Gastrocnemius medialis (tissue), 4 donors: ENCODE results near the gene STPG4. TPM values are rescaled to one million over a fixed set of nuclear protein-coding genes. Genes with fewer than 3 reads are reported as not detected.
A peak's percentile ranks its signal among the peaks of the same experiment; 100 is the strongest.

ENCODE experiments used
- ATAC-seq, 2 donors: fragments of 150-250 bp; one replicate each; pipeline ENCODE4 v1.9.1; 2016
- DNase-seq, 2 donors: peaks; one replicate each; pipeline ENCODE4 v3.0.0-alpha.2; 2019
- H3K27ac ChIP-seq, 4 donors: fragments of 200-600 bp; sonication (generic); 1 replicate in 1 of 4; 2 replicates in 3 of 4; pipeline ENCODE4 v1.5.1; 2016 to 2018; ENCODE audit warnings: mild to moderate bottlenecking in 2 of 4, moderate library complexity in 1 of 4
- H3K27me3 ChIP-seq, 3 donors: fragments of 200-600 bp; sonication (generic) in 2 of 3; 1 replicate in 1 of 3; 2 replicates in 2 of 3; pipeline versions ENCODE4 v1.5.1 to v1.6.0; 2016 to 2019; ENCODE audit warnings: mild to moderate bottlenecking in 1 of 3, moderate library complexity in 1 of 3
- H3K36me3 ChIP-seq, 2 donors: fragments of 200-600 bp; sonication (generic) in 1 of 2; one replicate each; pipeline ENCODE4 v1.5.1; 2017 to 2018
- H3K4me1 ChIP-seq, 2 donors: fragments of 200-600 bp; sonication (generic) in 1 of 2; one replicate each; pipeline ENCODE4 v1.5.1; 2016 to 2017; ENCODE audit warnings: mild to moderate bottlenecking in 2 of 2
- H3K4me3 ChIP-seq, 4 donors: fragments of 200-600 bp; sonication (generic) in 3 of 4; 1 replicate in 1 of 4; 2 replicates in 3 of 4; pipeline ENCODE4 v1.5.1; 2016 to 2019; ENCODE audit warnings: mild to moderate bottlenecking in 2 of 4
- H3K9me3 ChIP-seq, 3 donors: fragments of 200-600 bp; sonication (generic) in 2 of 3; 1 replicate in 1 of 3; 2 replicates in 2 of 3; pipeline ENCODE4 v1.5.1; 2016 to 2019
- CTCF ChIP-seq, 5 experiments: fragments of 450-650 bp in 3 of 5; fragments of 200-600 bp in 2 of 5; sonication (generic) in 2 of 5; IDR thresholded peaks in 4 of 5; conservative IDR thresholded peaks in 1 of 5; 1 replicate in 4 of 5; 2 replicates in 1 of 5; pipeline ENCODE4 v1.5.1; 2016 to 2019; ENCODE audit warnings: antibody characterized with exemption in 5 of 5, mild to moderate bottlenecking in 3 of 5, moderate library complexity in 3 of 5
- POLR2A ChIP-seq, 2 donors: fragments of 450-650 bp; IDR thresholded peaks; one replicate each; pipeline ENCODE4 v1.6.1; 2017; ENCODE audit warnings: antibody characterized with exemption in 2 of 2, mild to moderate bottlenecking in 2 of 2, moderate library complexity in 2 of 2
- in situ Hi-C, 4 donors: fragments of 200-750 bp; cut with MboI; loops; one replicate each; pipeline versions ENCODE4 v1.15.0 to v1.8.0; 2017; ENCODE audit warnings: low sequenced_read_pairs in 4 of 4
- intact Hi-C: fragments of 100-400 bp; cut with DNase I; formaldehyde crosslinking; loops from one replicate; pipeline ENCODE4 v1.15.1; 2023; ENCODE audit warnings: low total_unique reads
- total RNA-seq, 4 donors: library from RNA; depleted of rRNA; stranded (reverse); fragments of >200 nt; gene quantifications; one replicate each; pipeline versions ENCODE4 v1.1.0 to v1.2.3, GENCODE V29; 2016

STPG4 gene
- total RNA-seq, 4 donors from 2014 or later: 0.33 TPM; not detected in 3

- no peaks in the 10 kb centered on the region for H3K36me3 ChIP-seq
- peak overlapping the region in 1 of 4 donors; percentile 74 for H3K27ac ChIP-seq
- no peaks in the 10 kb centered on the region for H3K27me3 ChIP-seq
- ATAC-seq (no peak), DNase-seq (no peak)
- no peak overlapping the region for H3K4me3 ChIP-seq
- no peak for TF ChIP-seq CTCF (IDR thresholded peaks at IDR 0.05 in 4 of 5, conservative IDR thresholded peaks at IDR 0.05 in 1 of 5)
- no peak for TF ChIP-seq POLR2A (IDR thresholded peaks at IDR 0.05)
- peaks cover 69 to 71% of the 10 kb centered on the region in 2 donors for H3K4me1 ChIP-seq
- intact Hi-C loops (no loop called here), in situ Hi-C loops (no loop called here)
- H3K9me3 ChIP-seq: no peaks in the 10 kb centered on the region
Measured at GRCh38 chr2:47060652-47061170, 94.4 kb downstream of the STPG4 start.

GRCh38 chr2:47058003-47058931 is 96.8 kb downstream of the STPG4 start:
- peak; percentile 48 to 64 for ATAC-seq
- Histone ChIP-seq H3K9me3 (no peaks in the 10 kb centered on the region), H3K27ac (peak overlapping the region; percentile 84 to 93 (median 89)), H3K27me3 (no peaks in the 10 kb centered on the region), H3K4me3 (no peak overlapping the region), H3K36me3 (no peaks in the 10 kb centered on the region), H3K4me1 (peaks cover 77 to 80% of the 10 kb centered on the region in 2 donors)
- intact Hi-C loops: loop anchor here (2.0 kb wide), 1 partner anchor 69 kb away; no protein-coding TSS in a partner anchor
- DNase-seq: peak; percentile 69 to 85
- in situ Hi-C loops: no loop called here
- no peak for TF ChIP-seq CTCF (IDR thresholded peaks at IDR 0.05 in 4 of 5, conservative IDR thresholded peaks at IDR 0.05 in 1 of 5)

GRCh38 chr2:47057687-47058002 is 97.5 kb downstream of the STPG4 start:
- H3K36me3 ChIP-seq: no peaks in the 10 kb centered on the region
- H3K4me3 ChIP-seq: no peak overlapping the region
- H3K27me3 ChIP-seq: no peaks in the 10 kb centered on the region
- in situ Hi-C loops: no loop called here
- H3K27ac ChIP-seq: peak overlapping the region; percentile 84 to 93 (median 89)
- ATAC-seq (no peak), DNase-seq (no peak)
- intact Hi-C loops: loop anchor here (2.0 kb wide), 1 partner anchor 69 kb away; no protein-coding TSS in a partner anchor
- TF ChIP-seq POLR2A (IDR thresholded peaks at IDR 0.05): no peak
- TF ChIP-seq CTCF (IDR thresholded peaks at IDR 0.05 in 4 of 5, conservative IDR thresholded peaks at IDR 0.05 in 1 of 5): no peak
- peaks cover 77 to 80% of the 10 kb centered on the region in 2 donors for H3K4me1 ChIP-seq
- no peaks in the 10 kb centered on the region for H3K9me3 ChIP-seq

- Histone ChIP-seq H3K36me3 (no peaks in the 10 kb centered on the region), H3K4me1 (peaks cover 77 to 80% of the 10 kb centered on the region in 2 donors), H3K27me3 (no peaks in the 10 kb centered on the region), H3K9me3 (no peaks in the 10 kb centered on the region), H3K4me3 (no peak overlapping the region), H3K27ac (peak overlapping the region; percentile 84 to 93 (median 89))
- ATAC-seq (no peak), DNase-seq (peak in 1 of 2 donors; percentile 62)
- in situ Hi-C loops (no loop called here), intact Hi-C loops (no loop called here)
- no peak for TF ChIP-seq POLR2A (IDR thresholded peaks at IDR 0.05)
- no peak for TF ChIP-seq CTCF (IDR thresholded peaks at IDR 0.05 in 4 of 5, conservative IDR thresholded peaks at IDR 0.05 in 1 of 5)
Measured at GRCh38 chr2:47056868-47057686, 98.0 kb downstream of the STPG4 start.
